NCI-H748 (cell line): Measurements from ENCODE around the gene EWSR1.
"Not testable (repeated sequence)": the region's sequence is repeated elsewhere in the genome, so short reads cannot be mapped to it uniquely, and the experiment has no call there.

Source experiments
- DNase-seq: peaks from one replicate; lab custom pipeline; 2025; ENCODE audit not compliant: unreplicated experiment; lab: John Stamatoyannopoulos, UW

EWSR1 gene

GRCh38 chr22:29334696-29335344, 66.8 kb downstream of the EWSR1 start:
- no peak for DNase-seq

DNA sequence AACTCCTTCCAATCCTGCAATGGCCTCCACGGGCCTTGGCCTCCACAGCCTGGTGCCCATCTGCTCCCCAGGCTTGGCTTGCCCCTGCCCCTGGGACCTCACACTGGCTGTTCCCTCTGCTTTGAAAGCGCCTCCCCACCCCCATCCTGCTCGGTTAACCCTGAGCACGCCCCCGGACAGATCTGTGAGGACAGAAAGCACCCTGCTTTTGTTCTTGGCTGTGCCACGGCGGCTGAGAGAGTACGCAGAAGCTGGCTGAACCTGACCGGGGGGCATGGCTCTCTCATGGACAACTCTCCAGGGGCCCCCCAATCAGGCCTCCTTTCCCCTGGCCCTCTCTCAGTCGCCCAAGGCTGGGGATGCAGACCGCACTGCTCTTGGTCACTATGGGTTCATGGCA, 67.6 kb downstream of the EWSR1 start:
- no peak for DNase-seq

- DNase-seq: no peak
Measured at GRCh38 chr22:29336751-29337490, 68.9 kb downstream of the EWSR1 start.

DNA sequence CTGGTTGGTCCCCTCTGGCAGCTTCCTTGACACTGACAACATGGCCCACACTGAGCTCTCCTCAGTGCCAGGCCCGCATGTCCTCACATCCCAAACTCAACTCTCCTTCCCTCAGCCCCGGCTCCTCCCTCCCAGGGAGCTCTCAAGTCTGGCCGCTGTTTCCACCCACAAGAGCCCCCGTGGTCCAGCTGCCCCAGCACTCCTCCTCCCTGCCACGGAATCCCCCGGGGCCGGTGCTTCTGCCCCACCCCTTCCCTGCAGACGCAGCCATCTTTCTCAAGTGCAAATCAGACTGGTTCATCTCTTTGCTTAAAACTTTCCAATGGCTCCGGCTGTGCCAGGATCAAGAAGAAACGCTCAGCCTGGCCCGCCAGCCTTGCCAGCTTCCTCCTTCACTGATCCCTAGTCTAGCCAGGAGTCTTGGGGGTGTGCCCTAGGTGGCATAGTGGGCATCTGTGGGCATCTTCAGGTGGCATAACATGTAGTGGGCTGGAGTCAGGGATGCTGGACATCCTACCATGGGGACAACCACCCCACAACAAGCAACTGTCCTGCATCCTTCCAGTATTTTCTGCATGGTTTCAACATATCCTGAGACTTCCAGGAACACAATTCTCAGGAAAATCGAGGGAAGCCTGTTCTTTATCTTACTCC, 69.7 kb downstream of the EWSR1 start:
- no peak for DNase-seq

DNA sequence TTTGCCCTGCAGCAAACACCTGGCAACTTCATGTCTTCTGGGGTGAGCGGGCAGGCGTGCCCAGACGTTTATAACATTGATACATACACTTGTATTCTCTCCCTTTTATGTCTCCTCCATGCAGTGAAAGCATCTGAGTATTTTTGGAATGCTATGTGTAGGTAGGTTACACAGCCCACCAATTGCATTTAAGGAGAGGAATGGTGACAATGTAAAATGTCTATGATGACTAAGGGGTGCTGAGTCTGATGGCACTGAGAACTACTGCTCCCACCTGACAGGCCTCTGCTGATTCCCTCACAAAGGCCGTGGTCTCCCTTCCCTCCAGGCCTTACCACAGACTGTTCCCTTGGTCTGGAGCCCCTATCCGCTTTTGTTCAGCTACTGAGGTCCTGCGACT, 70.3 kb downstream of the EWSR1 start:
- no peak for DNase-seq

DNA sequence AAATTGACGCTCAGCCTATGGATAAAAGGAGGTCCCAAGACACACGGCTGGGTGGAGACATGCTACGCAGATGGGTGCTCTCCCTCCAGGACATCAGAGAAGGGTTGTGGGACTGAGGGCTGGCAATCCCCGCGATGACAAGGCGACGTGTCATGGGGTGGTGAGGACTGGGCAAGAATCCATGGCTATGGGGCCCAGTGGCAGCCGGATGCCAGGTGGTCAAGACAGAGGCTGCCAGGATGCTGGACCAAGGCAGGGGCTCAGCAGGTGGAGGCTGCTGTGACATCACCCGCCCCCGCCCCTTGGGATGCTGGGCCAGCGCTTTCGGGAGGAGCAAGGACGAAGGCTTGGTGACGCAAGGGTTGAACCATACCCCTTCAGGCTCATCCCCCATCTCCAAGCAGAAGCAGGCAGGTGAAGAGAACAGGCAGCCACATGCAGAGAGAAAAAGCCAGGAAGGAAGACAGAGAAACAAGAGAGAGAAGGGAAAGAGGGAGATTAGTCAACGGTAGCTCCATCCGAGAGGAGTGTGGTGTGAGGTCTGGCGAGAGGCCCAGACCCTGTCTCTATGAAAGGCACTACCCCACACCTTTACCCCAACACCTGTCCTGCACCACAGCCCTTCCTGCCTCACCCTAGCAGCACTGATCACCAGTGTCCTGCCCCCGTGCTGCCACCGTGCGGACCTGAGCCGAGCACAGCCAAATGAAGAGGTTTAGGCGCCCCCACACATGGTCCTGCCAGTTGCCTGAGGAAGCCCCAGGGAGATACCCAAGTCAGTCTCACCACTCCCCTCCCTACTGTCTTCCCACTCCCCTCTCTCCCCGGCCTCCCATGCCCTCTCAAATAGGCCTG, 71.5 kb downstream of the EWSR1 start:
- DNase-seq: no peak

DNA sequence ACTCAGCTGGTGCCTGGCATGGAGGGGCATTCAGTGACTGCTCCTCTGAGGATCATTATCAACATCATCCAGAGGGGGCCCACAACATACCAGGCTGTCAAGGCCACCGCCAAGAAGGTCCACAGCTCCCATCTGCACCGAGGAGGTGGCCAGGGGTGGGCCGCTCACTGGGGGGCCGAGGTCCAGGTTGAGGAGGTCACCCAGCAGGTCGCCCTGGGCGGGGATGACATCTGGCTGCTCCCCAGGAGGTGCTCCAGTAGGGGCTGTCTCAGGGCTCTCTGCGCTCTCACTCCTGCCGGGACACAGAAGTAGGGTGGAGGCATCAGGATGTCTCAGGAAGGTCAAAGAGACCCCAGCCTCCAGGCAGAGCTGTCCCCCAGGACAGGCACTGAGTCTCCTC, 72.5 kb downstream of the EWSR1 start:
- DNase-seq: no peak

DNA sequence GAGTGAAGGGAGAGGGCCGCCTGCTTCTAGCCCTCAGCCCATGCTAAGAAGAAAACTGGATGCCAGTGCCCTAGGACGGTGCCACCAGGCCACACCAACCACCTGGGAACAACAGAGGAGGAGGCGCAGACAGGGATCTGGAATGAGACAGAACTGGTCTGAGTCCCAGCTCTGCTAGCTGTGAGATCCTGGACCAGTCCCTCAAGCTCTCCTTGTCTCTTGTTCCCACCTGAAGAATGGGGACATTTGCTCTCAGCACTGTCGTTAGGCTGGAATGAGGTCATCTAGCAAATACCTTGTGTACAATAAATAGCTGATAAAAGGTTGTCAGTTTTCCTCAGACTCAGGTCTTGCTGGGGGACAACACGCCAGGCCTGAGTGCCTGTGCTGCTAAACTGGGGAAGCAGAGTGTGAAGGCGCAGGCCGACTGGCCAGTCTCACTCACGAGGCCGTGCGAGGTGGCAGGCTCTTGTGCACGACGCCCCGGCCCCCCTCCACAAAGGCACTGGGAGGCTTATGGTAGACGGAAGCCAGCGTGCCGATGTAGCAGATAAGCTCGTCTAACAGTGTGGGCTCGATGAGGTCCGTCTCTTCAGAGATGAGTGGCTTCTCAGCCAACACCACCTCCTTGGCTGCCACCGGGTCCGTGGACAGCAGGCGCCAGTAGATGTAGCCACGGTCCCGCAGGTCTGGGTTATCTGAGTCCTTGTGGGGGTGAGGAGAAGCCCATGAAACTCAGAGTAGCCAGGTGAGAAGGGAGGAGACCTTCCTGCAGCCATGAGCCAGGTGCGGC, 73.2 kb downstream of the EWSR1 start:
- no peak for DNase-seq

DNA sequence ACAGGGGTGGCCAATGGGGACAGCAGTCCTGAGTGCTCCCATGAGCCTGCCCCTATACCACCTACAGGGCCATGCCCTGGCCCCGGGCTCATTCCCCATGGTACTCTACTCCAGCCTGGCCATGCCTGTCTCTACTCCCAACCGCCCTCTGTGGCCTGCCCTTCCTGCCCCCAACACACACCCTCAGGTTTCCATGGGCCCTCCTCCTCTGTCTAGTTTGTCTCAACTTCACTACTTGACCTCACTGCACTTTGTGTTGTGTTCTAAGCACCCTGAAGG, 73.7 kb downstream of the EWSR1 start:
- DNase-seq: no peak

DNA sequence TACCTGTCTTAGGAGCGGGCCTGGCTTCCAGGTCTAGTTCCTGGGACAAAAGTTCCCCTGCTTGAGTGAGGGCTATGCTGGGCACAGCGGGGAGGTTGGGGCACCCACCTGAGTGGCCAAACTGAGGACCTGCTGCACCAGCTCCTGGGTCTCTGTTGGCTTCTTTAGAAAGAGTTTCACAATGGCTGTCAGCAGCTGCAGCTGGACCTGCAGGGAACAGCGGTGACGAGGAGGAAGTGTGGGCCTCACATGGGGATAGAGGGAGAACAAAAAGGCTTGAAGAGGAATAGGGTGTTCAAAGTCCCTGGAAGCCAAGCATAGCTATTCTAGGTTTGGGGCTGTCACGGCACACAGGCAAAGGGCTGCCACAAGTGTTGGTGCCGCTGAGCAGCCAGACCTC, 74.1 kb downstream of the EWSR1 start:
- DNase-seq: no peak

DNA sequence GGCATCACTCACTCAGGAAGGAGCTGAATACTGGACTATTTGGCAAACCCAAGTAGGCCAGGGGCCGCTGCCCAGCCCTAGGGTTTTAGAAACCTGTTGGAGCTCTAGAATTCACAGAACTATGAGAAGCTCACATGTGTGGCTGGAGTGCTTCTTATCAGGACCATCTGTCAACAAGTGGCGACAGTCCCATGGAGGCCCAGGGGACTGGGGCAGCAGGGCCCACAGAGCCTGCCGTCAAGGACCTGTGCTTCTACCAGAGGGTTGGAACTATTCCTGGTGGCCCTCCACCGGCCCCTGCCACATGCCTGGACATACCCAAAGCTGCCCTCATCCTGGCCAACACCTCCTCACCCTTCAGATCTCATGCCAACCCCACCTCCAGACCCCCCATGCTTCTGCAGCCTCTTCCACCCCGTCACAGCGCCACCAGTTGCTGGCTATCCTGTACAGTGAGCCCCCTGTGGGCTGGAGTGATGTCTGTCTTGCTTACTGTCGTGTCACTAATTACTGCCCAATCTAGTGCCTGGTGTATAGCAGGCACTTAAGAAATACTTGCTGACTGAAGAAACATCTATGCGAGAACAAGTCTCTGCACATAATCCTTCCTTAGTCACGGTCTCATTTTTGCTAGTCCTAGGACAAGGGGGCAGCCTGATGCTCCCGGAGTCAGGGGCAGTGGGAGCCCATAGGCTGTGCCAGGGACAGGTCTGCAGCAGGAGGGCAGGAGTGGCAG, 74.7 kb downstream of the EWSR1 start:
- DNase-seq: no peak

GRCh38 chr22:29343313-29343805, 75.3 kb downstream of the EWSR1 start:
- DNase-seq: no peak

DNA sequence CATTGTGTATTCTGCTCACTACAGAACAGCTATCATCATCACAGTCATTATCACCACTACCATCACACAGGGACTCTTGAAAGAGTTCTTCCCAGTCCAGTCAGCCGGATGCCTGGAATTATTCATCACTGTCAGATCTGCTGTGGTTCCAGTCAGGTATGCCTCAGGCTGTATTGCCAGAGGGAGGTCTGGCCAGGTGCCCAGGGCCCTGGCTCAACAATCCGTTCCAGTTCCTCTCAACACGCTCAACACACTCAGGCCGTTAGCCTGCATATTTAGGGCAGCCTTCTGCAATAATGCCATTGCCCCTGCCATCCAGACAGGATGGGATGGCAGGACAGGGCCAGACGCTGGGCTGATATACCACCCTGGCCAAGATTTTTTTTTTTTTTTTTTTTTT, 76.1 kb downstream of the EWSR1 start:
- DNase-seq: peak; percentile 13

DNA sequence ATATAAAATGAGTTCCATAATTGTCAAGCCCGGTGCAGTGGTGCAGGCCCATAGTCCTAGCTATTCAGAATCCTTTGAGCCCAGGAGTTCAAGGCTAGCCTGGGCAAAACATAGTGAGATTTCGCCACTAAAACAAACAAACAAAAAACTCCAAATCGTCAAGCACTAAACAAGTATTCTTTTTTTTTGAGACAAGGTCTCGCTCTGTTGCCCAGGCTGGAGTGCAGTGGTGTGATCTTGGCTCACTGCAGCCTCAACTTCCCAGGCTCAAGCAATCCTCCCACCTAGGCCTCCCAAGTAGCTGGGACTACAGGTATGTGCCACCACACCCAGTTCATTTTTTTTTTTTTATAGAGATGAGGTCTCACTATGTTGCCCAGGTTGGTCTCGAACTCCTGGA, 76.8 kb downstream of the EWSR1 start:
- not testable (repeated sequence) for DNase-seq

DNA sequence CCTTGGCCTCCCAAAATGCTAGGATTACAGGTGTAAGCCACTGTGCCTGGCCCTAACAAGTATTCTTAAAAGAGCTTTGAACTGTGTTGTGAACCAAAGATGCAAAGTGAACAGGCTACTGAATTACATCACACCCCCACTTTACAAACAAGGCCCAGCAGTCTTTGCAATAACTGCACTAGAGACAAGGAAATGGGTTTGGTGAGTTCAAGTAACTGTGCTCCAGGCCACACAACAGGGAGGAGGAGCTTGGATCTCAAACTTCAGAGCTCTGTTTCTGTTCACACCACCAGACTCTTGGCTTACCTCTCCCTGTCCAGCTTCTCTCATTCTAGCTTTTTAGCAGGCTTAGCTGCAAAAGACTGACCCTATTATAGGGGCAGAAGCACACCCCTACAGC, 77.9 kb downstream of the EWSR1 start:
- no peak for DNase-seq

DNA sequence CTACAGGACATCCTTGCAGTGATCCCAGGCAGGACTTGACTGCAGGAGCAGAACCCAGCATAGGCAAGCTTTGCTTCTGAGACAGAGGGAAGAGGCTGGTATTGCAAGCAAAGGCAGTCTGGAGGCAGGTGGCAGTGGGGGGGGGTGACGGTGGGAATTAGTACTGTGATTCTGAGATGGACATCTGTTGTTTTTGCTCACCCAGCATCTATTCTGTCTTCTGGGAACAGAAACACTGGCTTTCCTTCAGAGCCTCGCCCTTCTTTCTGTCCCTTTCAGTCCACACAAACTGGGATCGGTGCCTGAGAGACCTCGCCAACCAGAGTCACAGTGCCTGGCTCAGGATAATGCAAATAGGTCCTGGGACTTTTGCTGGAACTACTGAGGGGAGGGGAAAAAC, 78.6 kb downstream of the EWSR1 start:
- DNase-seq: no peak

DNA sequence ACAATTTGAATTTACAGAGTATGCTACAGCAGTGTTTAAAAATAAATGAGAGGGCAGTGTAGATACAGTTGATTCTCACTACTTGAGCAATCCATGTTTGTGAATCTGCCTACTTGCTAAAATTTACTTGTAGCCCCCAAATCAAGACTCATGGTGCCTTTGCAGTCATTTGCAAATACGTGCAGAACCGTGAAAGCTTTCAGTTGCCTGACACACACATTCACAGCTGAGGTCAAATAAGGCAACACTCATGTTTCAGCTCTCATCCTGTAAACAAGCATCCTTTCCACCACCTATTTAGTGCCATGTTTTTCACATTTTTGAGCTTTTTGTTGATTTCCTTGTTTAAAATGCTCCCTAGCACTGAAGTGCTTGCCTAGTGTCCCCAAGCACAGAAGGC, 80.0 kb downstream of the EWSR1 start:
- no peak for DNase-seq

- no peak for DNase-seq
Measured at GRCh38 chr22:29348956-29349355, 80.9 kb downstream of the EWSR1 start.
